Sigmoid colon (tissue), 7 donors: Measurements from ENCODE around the gene THSD7B. TPM values are rescaled to one million over a fixed set of nuclear protein-coding genes. Genes with fewer than 3 reads are reported as not detected.
"Not testable (repeated sequence)": the region's sequence is repeated elsewhere in the genome, so short reads cannot be mapped to it uniquely, and the experiment has no call there.

Experiments used
- DNase-seq: peaks from one replicate; pipeline ENCODE4 v3.0.0-alpha.2; 2019
- H3K27ac ChIP-seq, 4 donors: fragments of 200-600 bp; sonication (generic); one replicate each; pipeline ENCODE4 v1.5.1; 2016 to 2019; ENCODE audit warnings: mild to moderate bottlenecking in 1 of 4
- H3K27me3 ChIP-seq, 3 donors: fragments of 200-600 bp; sonication (generic); one replicate each; pipeline ENCODE4 v1.5.1; 2019; ENCODE audit warnings: mild to moderate bottlenecking in 1 of 3
- H3K36me3 ChIP-seq, 4 donors: fragments of 200-600 bp; sonication (generic); one replicate each; pipeline ENCODE4 v1.5.1; 2016 to 2019
- H3K4me1 ChIP-seq, 4 donors: fragments of 200-600 bp; sonication (generic); one replicate each; pipeline ENCODE4 v1.5.1; 2017 to 2019
- H3K4me3 ChIP-seq, 4 donors: fragments of 200-600 bp; sonication (generic); one replicate each; pipeline ENCODE4 v1.5.1; 2017 to 2019; ENCODE audit warnings: mild to moderate bottlenecking in 2 of 4, moderate library complexity in 1 of 4
- H3K9me3 ChIP-seq, 4 donors: fragments of 200-600 bp in 3 of 4; sonication (generic) in 3 of 4; one replicate each; pipeline versions ENCODE4 v1.5.1 to v1.6.1; 2013 to 2019
- EP300 ChIP-seq, 4 donors: sonication (generic); formaldehyde crosslinking; IDR thresholded peaks; one replicate each; pipeline ENCODE4 v1.6.1; 2017; ENCODE audit warnings: antibody characterized with exemption in 4 of 4
- POLR2A ChIP-seq, 2 donors: fragments of 450-650 bp; IDR thresholded peaks; one replicate each; pipeline ENCODE4 v1.6.1; 2016; ENCODE audit warnings: antibody characterized with exemption in 2 of 2, mild to moderate bottlenecking in 2 of 2, moderate library complexity in 2 of 2
- POLR2AphosphoS5 ChIP-seq, 4 donors: sonication (generic); formaldehyde crosslinking; IDR thresholded peaks; one replicate each; pipeline ENCODE4 v1.6.1; 2017; ENCODE audit warnings: antibody characterized with exemption in 4 of 4
- WGBS, 2 donors: extraction: QIAGEN DNeasy Blood & Tissue Kit; methylation state at CpG; one replicate each; pipeline ENCODE4 v1.1.7; 2013; 5-methylcytosine and 5-hydroxymethylcytosine counted together
- intact Hi-C: fragments of 100-400 bp; cut with DNase I; formaldehyde crosslinking; loops from one replicate; pipeline ENCODE4 v1.15.1; 2023
- polyA plus RNA-seq, 3 donors: library from polyadenylated mRNA; stranded (reverse); fragments of 200-250 nt; gene quantifications; one replicate each; pipeline ENCODE4 v1.2.3, GENCODE V29; 2013
- total RNA-seq, 4 donors: library from RNA; depleted of rRNA; stranded (reverse); fragments of >200 nt; gene quantifications; one replicate each; pipeline ENCODE4 v1.1.0, GENCODE V29; 2016
- TF ChIP-seq, protein P1 (sequence below), 4 experiments: fragments of 450-650 bp in 3 of 4; fragments of 200-600 bp in 1 of 4; IDR thresholded peaks; one replicate each; pipeline ENCODE4 v1.5.1; 2016 to 2019; ENCODE audit warnings: antibody characterized with exemption in 4 of 4, mild to moderate bottlenecking in 3 of 4, moderate library complexity in 2 of 4
- donor health status: healthy with polysubstance abuse.
- donor health status: Bipolar disorder and iron deficiency.
- donor health status: healthy.

Gene THSD7B
- total and polyA plus RNA-seq, 7 donors, result 0.16 to 0.83 (median 0.27) TPM; not detected in 2

DNA sequence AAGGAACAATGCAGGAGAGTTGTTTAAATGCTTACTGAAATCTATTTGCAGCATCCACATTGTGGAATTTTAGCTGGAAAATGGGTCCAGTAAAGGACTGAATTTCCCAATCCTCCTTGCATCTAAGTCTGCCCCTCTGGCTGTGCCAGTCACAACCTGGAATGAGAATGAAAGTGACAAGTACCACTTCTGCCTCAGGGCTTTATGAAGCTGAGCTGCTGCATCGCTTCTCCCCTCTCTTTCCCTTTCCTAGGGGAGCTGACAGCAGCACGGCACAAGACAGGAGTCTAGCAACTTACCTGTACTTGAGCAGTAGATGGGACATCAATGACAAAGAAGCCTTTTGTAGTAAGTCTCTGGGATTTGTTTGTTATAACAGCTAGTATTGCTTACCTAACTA, 27.3 kb upstream of the THSD7B start:
- Histone ChIP-seq H3K9me3 (no peaks in the 10 kb centered on the region), H3K36me3 (no peaks in the 10 kb centered on the region), H3K27me3 (no peaks in the 10 kb centered on the region), H3K4me3 (no peak overlapping the region), H3K4me1 (no peaks in the 10 kb centered on the region), H3K27ac (no peak overlapping the region)
- intact Hi-C loops, result no loop called here
- no peak for DNase-seq
- TF ChIP-seq POLR2A (IDR thresholded peaks at IDR 0.05) (no peak), POLR2AphosphoS5 (IDR thresholded peaks at IDR 0.05) (no peak), EP300 (IDR thresholded peaks at IDR 0.05) (no peak)
- TF ChIP-seq, protein P1, sequence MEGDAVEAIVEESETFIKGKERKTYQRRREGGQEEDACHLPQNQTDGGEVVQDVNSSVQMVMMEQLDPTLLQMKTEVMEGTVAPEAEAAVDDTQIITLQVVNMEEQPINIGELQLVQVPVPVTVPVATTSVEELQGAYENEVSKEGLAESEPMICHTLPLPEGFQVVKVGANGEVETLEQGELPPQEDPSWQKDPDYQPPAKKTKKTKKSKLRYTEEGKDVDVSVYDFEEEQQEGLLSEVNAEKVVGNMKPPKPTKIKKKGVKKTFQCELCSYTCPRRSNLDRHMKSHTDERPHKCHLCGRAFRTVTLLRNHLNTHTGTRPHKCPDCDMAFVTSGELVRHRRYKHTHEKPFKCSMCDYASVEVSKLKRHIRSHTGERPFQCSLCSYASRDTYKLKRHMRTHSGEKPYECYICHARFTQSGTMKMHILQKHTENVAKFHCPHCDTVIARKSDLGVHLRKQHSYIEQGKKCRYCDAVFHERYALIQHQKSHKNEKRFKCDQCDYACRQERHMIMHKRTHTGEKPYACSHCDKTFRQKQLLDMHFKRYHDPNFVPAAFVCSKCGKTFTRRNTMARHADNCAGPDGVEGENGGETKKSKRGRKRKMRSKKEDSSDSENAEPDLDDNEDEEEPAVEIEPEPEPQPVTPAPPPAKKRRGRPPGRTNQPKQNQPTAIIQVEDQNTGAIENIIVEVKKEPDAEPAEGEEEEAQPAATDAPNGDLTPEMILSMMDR (IDR thresholded peaks at IDR 0.05), result no peak
- WGBS, 2 donors, result 65 to 71% methylated on average over 2 of the region's 2 CpGs

- no peak for DNase-seq
- Histone ChIP-seq H3K9me3 (no peaks in the 10 kb centered on the region), H3K27ac (no peak overlapping the region), H3K27me3 (no peaks in the 10 kb centered on the region), H3K4me1 (no peaks in the 10 kb centered on the region), H3K4me3 (no peak overlapping the region), H3K36me3 (no peaks in the 10 kb centered on the region)
- 17 to 48% methylated on average over 2 of the region's 2 CpGs for WGBS, 2 donors
- intact Hi-C loops, result no loop called here
- TF ChIP-seq, protein P1 (IDR thresholded peaks at IDR 0.05), result no peak
- no peak for TF ChIP-seq POLR2AphosphoS5 (IDR thresholded peaks at IDR 0.05)
- TF ChIP-seq EP300 (IDR thresholded peaks at IDR 0.05), result no peak
Measured at GRCh38 chr2:136741471-136741870, 23.9 kb upstream of the THSD7B start.

DNA sequence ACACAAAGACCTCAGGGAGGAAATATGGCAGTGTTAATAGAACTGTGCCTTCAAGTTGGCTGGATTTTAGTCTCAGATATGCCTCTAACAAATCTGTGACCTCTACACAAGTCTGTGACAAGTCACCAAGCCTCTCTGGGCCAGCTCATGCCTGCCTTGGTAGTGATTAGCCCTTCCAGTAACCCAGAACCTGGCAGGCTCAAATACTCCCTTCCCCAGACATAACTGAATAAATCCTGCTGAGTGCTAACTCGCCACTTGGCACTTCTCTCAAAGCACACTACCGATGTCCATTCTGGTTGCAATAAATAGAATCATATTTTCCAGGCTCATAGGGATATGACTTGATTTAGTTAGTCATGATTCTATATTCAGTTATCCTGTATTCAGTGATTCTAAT, 15.3 kb upstream of the THSD7B start:
- TF ChIP-seq POLR2A (IDR thresholded peaks at IDR 0.05), result no peak
- no peak overlapping the region for H3K27ac ChIP-seq

DNA sequence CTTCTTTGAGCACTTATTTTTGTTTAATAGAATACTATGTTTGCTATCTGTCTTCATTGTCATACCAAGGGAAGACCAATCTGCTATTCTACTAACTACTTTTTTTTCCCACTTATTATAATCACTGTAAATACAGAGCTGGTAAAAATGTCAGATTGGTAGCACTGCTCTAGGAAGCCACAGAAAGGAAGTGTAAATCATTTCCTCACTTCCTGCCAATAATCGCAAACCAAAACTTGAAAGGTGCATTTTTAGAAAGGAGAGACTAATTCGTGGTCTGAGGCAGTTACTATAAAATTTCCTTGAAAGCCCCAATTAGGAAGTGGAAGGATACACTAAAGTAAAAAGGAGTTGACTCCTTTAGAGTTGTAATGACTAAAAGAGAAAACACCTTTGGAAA, 13.9 kb upstream of the THSD7B start:
- 18 to 41% methylated on average over 2 of the region's 2 CpGs for WGBS, 2 donors
- Histone ChIP-seq H3K27ac (no peak overlapping the region), H3K4me1 (no peaks in the 10 kb centered on the region), H3K4me3 (no peak overlapping the region), H3K27me3 (no peaks in the 10 kb centered on the region), H3K36me3 (no peaks in the 10 kb centered on the region), H3K9me3 (no peaks in the 10 kb centered on the region)
- DNase-seq, result no peak
- intact Hi-C loops, result no loop called here
- TF ChIP-seq, protein P1 (IDR thresholded peaks at IDR 0.05), result no peak
- no peak for TF ChIP-seq POLR2AphosphoS5 (IDR thresholded peaks at IDR 0.05)
- no peak for TF ChIP-seq EP300 (IDR thresholded peaks at IDR 0.05)
- no peak for TF ChIP-seq POLR2A (IDR thresholded peaks at IDR 0.05)

More for the DNA sequence above, 15.3 kb upstream of the THSD7B start:
- intact Hi-C loops, result no loop called here
- no peaks in the 10 kb centered on the region for H3K27me3 ChIP-seq
- no peaks in the 10 kb centered on the region for H3K9me3 ChIP-seq
- WGBS, 2 donors, result 74 to 84% methylated on average over 2 of the region's 2 CpGs
- no peak overlapping the region for H3K4me3 ChIP-seq
- no peaks in the 10 kb centered on the region for H3K4me1 ChIP-seq
- no peak for DNase-seq
- H3K36me3 ChIP-seq, result no peaks in the 10 kb centered on the region

DNA sequence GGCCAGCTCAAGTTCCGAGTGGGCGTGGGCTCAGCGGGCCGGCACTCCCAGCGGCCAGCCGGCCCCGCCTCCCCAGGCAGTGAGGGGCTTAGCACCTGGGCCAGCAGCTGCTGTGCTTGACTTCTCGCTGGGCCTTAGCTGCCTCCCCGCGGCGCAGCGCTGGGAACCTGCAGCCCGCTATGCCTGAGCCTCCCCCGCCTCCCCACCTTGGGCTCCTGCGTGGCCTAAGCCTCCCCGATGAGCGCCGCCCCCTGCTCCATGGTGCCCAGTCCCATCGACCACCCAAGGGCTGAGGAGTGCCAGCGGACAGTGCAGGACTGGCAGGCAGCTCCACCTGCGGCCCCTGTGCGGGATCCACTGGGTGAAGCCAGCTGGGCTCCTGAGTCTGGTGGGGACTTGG, 6.8 kb upstream of the THSD7B start:
- 95 to 96% methylated on average over 22 of the region's 22 CpGs for WGBS, 2 donors
- intact Hi-C loops, H3K27me3 ChIP-seq, H3K36me3 ChIP-seq, H3K27ac ChIP-seq, H3K9me3 ChIP-seq, H3K4me1 ChIP-seq, DNase-seq, H3K4me3 ChIP-seq: not testable (repeated sequence)

- no peaks in the 10 kb centered on the region for H3K36me3 ChIP-seq
- no peak for DNase-seq
- H3K27ac ChIP-seq, result no peak overlapping the region
- TF ChIP-seq, protein P1 (IDR thresholded peaks at IDR 0.05), result no peak
- TF ChIP-seq POLR2AphosphoS5 (IDR thresholded peaks at IDR 0.05) (no peak), EP300 (IDR thresholded peaks at IDR 0.05) (no peak), POLR2A (IDR thresholded peaks at IDR 0.05) (no peak)
- peak overlapping the region in 3 of 4 donors; percentile 36 to 56 (median 50) for H3K4me3 ChIP-seq
- no peaks in the 10 kb centered on the region for H3K9me3 ChIP-seq
- H3K4me1 ChIP-seq, result peaks cover 0 to 25% (median 18%) of the 10 kb centered on the region in 4 donors
- peaks cover 5 to 52% (median 27%) of the 10 kb centered on the region in 3 donors for H3K27me3 ChIP-seq
- 4 to 9% methylated on average over 47 of the region's 47 CpGs for WGBS, 2 donors
- intact Hi-C loops, result no loop called here
Measured at GRCh38 chr2:136764452-136765255, 691 bp upstream of the THSD7B start.
